Posterior cingulate gyrus (tissue), 11 donors: ENCODE data around the gene NPAS2.

Experiments used
- DNase-seq, 10 donors: peaks; one replicate each; pipeline versions ENCODE4 v3.0.0 to v3.0.0-alpha.2; 2020 to 2021; ENCODE audit warnings: mixed read lengths in 3 of 10
- intact Hi-C: fragments of 100-400 bp; cut with DNase I; formaldehyde crosslinking; loops from one replicate; pipeline ENCODE4 v1.15.1; 2023

The NPAS2 gene

DNA sequence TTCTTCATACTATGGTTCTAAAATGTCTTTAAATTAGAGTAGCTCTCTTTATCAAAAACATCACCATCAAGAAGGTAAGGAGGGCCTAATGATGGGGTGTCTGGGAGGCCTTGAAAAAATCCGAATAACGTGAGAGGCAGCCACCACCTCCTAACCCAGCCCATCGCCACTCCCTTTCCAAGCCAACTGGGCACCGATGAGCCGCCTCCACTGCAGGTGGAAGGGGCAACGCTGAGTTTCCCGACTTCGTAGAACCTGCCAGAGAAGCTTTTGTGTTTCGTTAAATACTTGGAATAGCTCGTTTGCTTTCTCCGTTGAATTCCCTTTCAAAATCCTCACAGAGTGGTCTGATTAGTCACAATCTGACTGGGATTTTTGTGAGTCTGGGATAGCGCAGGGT, 160.1 kb downstream of the NPAS2 start:
- no peak for DNase-seq
- intact Hi-C loops: loop anchor here (5.0 kb wide), 2 partner anchors 158 to 248 kb away; partner anchors contain the start of gene NPAS2

DNA sequence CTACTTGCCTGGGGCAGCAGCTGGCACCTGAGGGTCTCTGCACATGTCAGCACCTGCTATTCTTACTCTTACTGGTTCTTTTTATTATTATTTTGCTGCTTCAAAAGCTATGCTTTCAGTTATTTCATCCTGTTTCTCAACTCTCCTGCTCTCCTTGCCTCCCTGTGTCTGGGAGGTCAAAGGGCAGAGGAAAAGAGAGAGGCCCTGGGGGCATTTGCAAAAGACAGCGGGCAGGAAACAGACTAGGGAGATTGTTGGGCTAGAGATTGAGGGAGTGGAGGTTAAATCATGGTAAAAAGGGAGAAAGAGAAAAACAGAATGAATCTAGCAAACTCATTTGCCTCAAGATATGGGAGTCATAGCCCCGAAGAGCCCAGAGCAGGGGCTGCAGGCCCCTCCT, 161.1 kb downstream of the NPAS2 start:
- intact Hi-C loops: loop anchor here (5.0 kb wide), 2 partner anchors 159 to 249 kb away; partner anchors contain the start of gene NPAS2
- no peak for DNase-seq

DNA sequence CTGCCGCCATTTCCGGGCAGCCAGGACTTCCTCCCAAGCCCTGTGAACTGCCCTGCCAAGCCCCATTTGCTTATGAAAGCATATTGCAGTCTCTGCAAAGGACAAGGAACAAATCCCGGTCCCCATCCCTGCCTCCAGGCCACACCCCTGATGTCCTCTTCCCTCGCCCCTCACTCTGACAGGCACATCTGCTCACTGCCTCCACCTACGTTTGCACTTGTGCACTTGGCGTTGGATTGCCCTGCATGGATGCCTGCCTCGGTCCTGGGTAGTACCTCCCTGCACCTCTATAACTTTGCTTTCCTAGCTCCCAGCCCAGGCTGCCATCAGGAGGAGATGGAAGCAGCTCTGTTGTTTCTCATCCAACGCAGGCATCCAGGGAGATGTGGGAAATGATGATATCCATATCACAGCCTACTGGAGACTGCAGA, 162.5 kb downstream of the NPAS2 start:
- intact Hi-C loops: loop anchor here (5.0 kb wide), 2 partner anchors 160 to 250 kb away; partner anchors contain the start of gene NPAS2

DNA sequence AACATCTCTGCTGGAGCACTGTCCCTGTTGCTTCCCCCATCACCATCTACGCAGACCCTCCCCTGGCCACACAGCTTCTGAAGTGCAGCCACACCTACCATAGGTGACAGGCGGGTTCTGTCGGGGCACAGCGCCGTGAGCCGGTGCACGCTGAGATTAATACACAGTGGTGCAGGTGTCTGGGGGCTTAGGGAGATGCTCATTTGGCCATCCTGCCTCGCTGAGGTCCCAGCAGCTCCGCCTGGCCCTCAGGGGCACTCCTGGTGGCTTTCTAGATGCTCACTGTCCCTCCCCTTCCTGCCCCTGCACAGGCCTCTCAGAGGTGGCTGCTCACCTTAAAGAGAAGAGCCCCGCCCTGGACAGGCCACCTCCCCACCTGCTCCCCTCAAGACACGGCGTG, 163.3 kb downstream of the NPAS2 start:
- peak in 1 of 10 donors; percentile 59 for DNase-seq
- intact Hi-C loops: loop anchor here (5.0 kb wide), 2 partner anchors 161 to 251 kb away; partner anchors contain the start of gene NPAS2

More for the DNA sequence above, 162.5 kb downstream of the NPAS2 start:
- peak in 1 of 10 donors; percentile 19 for DNase-seq

DNA sequence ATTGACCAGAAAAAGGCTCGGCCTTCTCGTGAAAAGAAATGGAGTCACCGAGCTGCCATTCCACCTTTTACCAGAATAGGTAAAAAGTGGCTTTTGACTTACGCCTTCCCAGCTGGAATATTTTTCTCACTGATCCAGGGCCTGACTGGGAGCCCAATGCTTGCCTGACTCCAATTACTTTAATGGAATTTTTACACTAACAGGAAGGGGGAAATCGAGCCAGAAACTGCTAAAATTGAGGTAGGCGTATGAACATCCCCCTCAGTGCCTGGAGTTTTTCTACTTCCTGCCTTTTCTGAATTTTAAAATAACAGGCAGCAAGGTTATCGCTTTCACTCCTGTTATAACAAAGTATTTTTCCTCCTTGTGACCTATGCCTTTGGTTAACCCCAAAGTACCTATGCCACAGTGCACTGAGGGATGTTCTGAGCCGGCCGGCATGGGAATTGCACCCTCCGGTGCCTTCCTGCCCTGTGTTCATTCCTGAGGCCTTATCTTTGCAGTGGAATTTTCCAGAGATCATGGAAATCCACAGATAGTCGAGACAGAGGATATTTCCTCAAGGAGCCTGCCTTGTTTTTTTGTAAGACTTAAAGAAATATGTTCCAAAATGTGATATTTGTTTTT, 163.9 kb downstream of the NPAS2 start:
- intact Hi-C loops: loop anchor here (5.0 kb wide), 2 partner anchors 161 to 251 kb away; partner anchors contain the start of gene NPAS2
- DNase-seq: no peak

DNA sequence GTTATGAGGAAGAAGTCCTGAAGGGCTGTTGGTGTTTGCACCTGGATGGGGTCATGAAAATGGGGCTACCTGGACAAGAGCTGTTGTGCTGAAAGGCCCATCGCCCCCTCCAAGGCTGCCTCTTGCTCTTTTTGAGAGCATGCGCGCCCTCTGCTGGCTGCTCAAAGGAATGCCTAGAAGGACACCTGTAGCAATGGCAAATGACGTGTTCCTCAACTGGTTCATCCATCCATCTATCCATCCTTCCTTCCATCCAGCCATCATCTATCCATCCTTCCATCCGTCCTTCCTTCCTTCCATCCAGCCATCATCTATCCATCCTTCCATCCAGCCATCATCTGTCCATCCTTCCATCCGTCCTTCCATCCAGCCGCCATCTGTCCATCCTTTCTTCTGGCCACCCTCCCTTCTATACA, 165.0 kb downstream of the NPAS2 start:
- intact Hi-C loops: loop anchor here (1.0 to 5.0 kb wide), 4 partner anchors 163 to 390 kb away; partner anchors contain the start of gene NPAS2
- peak; percentile 59 to 97 (median 79) for DNase-seq

DNA sequence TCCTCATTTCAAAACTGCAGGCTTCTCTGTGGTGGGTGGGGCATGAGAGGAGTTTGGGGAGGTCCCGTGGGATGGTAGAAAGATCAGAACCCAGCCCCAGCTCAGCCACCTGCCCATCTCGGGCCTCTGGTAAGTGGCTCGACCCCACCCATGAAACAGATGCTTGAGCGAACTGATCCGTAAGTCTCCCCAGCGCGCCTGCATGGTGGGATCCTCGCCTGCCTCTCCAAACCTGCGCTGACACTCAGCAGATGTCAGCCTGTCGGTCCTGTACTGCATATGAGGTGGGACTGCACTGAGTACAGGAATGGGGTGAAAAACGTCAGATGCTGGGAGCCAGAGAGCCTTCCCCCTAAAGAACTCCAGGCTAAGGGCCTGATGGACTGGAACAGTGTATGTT, 166.2 kb downstream of the NPAS2 start:
- intact Hi-C loops: no loop called here
- DNase-seq: peak in 1 of 10 donors; percentile 69

DNA sequence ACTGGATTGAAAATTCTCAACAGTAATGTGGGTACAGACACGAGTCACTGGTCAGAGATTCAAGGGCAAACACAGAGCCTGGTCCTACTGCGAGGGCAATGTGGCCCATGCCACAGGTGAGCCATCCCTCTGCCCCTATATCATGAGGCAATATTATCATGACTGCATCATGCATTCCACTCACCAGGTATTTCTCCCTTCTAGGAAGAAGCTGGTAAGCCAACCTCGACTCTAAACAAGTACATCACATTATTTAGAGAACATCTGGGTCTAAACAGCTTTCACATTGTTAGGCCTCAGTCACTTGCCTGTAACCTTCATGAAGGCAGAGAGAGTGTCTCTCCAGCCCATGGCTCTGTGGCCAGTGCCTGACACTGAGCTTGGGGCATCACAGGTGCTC, 167.6 kb downstream of the NPAS2 start:
- no peak for DNase-seq
- intact Hi-C loops: no loop called here

DNA sequence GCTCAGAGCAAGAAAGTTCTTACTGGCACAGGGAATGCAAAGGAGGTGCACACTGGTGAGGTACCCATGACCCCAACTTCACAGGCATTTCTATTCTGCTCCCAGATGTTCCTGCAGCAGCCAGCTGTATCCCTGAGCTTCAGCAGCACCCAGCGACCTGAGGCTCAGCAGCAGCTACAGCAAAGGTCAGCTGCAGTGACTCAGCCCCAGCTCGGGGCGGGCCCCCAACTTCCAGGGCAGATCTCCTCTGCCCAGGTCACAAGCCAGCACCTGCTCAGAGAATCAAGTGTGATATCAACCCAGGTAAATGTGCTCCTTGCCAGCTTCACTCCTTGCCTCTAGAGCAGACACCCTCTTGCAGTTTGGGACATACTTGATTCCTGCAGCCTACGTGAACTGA, 168.0 kb downstream of the NPAS2 start:
- intact Hi-C loops: no loop called here

DNA sequence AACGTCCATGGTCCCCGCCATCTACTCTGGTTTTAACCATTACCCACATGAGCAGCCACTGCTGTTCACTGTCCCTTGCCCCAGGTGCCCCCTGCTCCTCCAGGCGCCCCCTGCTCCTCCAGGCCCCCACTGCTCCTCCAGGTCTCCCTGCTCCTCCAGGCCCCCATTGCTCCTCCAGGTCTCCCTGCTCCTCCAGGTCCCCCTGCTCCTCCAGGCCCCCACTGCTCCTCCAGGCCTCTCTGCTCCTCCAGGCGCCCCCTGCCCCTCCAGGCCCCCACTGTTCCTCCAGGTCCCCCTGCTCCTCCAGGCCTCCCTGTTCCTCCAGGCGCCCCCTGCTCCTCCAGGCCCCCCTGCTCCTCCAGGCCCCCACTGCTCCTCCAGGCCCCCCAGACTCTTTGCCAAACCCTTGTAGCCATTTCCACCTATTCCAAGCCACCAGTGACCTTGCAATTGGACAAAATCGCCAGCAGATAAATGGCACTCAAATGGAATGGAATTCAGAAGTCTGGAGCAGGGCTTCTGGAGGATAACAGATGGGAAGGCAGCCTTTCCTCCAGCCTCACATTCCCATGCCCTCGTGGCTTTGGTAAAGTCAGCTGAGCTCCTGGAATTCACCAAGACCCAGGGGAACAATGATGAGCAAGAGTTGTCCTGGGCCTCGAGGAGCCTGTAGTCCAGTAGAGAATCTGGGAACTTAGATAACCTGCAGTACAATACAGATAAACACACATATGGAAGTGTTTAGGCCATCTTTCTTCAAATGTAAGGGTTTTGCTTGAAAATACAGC, 168.9 kb downstream of the NPAS2 start:
- intact Hi-C loops: no loop called here
- DNase-seq: peak in 1 of 10 donors; percentile 58

More for the DNA sequence above, 168.0 kb downstream of the NPAS2 start:
- DNase-seq: no peak

DNA sequence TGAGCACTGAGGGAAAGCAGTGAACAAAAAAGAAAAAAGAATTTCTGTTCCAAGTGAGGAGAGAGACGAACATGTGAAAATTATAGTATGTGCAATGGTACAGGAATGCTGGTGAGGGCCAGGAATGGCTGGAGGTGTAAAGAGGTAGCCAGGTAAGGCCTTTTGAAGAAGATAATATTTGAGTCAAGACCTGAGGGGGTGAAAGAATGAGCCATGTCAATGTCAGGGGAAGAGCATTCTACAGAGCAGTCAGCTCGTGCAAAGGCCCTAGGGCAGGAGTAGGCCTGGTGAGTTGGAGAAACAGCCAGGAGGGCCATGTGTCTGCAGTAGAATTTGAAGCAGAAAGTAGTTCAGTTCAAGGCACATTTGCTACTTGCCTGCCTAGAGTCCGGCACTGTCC, 169.7 kb downstream of the NPAS2 start:
- intact Hi-C loops: no loop called here
- no peak for DNase-seq

DNA sequence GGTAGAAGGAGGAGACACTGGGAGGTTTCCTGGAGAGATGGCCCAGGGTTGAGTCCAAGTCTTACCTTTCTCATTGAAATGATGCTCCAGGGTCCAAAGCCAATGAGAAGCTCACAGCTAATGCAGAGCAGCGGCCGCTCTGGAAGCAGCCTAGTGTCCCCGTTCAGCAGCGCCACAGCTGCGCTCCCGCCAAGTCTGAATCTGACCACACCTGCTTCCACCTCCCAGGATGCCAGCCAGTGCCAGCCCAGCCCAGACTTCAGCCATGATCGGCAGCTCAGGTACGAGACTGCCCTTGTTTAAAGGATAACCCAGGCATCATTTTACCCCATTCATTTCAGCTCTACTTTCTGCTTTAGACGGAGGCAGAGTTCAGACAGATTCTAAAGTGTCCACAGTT, 170.2 kb downstream of the NPAS2 start:
- intact Hi-C loops: no loop called here
- DNase-seq: peak in 1 of 10 donors; percentile 58

DNA sequence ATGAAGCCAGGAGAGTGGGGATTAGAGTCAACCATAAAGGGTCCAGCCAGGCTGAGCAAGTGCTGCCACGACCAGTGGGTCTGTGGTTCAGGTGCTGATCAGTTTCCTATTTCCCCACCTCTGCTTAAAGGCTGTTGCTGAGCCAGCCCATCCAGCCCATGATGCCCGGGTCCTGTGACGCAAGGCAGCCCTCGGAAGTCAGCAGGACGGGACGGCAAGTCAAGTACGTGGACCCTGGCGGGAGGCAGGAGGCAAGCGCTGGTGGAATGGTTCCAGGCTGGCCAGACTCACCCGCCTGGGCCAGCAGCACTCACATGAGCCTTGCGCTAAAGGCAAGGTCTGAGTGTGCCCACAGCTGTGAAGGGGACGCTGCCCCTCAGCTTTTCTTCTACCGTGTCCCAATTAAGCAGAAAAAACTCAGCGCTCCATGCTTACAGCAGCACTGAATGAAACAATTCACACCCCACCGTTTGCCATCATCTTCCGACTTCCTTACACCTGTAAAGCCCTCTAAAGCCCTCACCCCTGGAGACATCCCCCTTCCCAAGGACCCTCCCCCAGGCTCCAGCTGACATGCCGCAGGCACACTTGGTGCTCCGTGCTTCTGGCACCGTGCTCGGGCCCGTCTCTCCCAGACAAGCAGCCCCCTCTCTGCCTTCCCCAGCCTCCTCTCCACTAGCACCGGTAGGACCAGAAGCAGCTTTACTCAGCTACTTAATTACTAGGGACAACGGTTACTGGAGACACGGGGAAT, 170.9 kb downstream of the NPAS2 start:
- DNase-seq: peak in 1 of 10 donors; percentile 74
- intact Hi-C loops: no loop called here

DNA sequence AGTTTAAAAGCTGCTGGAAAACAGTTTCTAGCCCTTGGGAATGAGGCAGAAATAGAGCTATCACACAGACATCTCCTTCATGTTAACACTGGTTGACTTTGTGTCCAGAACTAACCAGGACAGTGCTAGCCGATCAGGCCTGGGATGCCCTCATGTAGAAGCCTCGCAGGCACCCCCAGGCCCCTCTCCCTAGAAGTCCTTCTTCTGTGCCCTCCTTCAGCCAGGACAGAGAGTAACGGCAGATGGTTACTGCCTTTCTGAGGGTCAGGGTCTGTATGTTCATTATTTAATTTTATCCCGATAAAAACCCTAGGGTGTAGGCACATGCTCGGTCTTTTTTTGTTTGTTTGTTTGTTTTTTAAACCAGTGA, 171.4 kb downstream of the NPAS2 start:
- intact Hi-C loops: no loop called here

DNA sequence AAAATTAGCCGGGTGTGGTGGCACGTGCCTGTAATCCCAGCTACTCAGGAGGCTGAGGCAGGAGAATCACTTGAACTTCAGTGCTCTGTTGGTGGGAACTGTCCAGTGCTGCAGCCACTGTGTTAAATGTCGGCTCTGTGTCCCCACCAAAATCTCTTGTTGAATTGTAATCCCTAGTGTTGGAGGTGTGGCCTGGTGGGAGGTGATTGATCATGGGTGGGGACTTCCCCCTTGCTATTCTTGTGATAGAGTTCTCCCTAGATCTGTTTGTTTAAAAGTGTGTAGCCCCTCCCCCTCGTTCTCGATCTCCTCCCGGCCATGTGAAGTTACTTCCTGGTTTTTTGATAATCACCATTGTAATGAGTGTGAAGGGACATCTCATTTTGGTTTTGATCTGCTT, 172.3 kb downstream of the NPAS2 start:
- no peak for DNase-seq

More for the DNA sequence above, 171.4 kb downstream of the NPAS2 start:
- no peak for DNase-seq

DNA sequence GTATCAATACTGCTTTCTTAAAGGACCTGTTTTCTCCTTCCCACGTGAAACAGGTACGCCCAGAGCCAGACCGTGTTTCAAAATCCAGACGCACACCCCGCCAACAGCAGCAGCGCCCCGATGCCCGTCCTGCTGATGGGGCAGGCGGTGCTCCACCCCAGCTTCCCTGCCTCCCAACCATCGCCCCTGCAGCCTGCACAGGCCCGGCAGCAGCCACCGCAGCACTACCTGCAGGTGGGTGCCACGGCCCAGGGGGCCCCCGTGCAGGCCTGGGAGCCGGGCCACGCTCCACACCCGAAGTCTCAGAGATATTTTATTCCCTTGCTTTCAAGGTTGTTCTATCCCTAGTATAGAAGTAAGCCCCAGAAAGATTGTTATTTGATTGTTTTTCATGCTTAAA, 173.4 kb downstream of the NPAS2 start:
- peak in 1 of 10 donors; percentile 55 for DNase-seq
- intact Hi-C loops: no loop called here

More for the DNA sequence above, 172.3 kb downstream of the NPAS2 start:
- intact Hi-C loops: no loop called here

DNA sequence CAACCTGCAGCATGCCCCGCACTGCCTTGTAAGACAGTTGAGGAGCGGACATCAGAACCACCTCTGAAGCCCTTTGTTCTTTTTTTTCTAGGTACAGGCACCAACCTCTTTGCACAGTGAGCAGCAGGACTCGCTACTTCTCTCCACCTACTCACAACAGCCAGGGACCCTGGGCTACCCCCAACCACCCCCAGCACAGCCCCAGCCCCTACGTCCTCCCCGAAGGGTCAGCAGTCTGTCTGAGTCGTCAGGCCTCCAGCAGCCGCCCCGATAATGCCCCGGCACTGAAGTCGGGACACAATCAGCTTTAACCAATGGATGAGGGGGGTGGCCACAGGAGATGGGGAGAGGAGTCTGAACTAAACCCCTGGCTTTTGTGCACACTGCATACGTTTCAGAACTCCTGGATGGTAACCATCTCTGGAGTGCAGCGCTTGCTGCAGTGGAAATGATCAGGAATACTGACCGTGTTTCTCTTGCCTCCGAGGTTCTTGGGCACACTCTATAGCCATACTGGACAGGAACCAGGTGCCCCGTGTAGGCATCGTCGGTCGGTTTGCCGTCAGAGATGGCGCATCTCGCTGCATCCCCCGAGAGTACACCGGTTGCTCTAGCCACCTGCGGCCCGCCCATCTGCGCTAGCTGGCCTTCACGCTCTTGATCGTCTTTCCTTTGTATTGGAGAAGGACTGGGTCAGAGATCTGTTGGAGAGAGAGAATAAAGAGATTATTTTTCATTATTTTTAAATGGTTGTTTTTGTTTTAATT, 175.6 kb downstream of the NPAS2 start:
- intact Hi-C loops: no loop called here
- DNase-seq: peak in 1 of 10 donors; percentile 60

DNA sequence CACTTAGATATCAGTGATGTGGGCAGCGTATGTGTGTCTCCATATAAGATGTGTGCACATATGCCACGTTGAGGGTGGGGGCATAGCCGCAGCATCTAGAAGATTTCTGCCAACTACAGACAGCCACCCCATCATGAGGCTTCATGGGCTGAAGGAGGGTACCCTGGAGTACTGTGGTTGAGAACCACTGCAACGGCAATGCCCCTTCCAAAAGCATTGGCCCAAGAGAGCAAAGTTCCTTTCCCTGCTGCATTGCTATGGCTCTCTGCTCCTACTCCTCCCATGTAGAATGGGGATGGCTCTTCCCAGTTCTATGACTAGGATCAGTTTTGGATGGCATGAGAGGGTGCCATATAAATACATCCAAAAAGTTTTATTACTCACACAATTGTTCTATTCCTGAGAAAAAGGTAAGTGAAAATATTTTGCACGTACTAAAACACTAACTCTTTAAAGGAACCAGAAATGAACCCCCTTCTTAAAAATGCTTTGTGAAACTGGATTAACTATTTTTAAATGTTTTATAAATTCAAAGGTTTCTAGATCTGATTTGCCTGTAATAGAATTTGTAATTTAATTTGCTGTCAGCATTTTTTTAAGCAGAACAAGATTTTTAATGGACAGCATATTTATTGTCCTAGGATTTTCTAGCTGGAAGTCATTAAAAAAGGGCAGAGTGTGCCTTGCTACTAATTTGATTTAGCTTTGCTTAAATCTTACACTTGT, 177.7 kb downstream of the NPAS2 start:
- DNase-seq: no peak
- intact Hi-C loops: no loop called here

DNA sequence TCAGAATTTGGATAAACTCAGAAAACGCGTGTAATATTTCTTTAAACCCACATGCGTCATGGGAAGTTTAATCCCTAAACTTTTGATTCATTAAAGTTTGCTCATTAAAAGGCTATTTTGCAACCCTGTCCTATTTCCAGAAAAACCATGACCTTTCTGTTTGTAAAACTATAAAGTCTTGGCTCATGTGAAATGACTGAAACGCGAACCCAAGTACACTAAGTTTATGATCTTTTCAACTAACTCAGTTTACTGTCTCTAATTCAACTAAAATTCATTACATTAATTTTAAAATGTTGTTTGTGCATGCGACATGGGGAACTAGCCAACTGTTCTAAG, 178.3 kb downstream of the NPAS2 start:
- intact Hi-C loops: no loop called here
- DNase-seq: no peak
